HG02970 (cell line): Measurements from ENCODE around the gene DOK5.
"Not testable (repeated sequence)": the region's sequence is repeated elsewhere in the genome, so short reads cannot be mapped to it uniquely, and the experiment has no call there.

Source experiments
- ATAC-seq: cut with Tn5 transposase; IDR thresholded peaks from one replicate; pipeline ENCODE4 v1.9.1; 2021; ENCODE audit warnings: mild to moderate bottlenecking, moderate library complexity, moderate number of reproducible peaks; ENCODE audit not compliant: unreplicated experiment, low FRiP score

DOK5 gene

GRCh38 chr20:54469952-54470351 is 5.4 kb upstream of the DOK5 start:
- ATAC-seq, result no peak

GRCh38 chr20:54470697-54471096 is 4.7 kb upstream of the DOK5 start:
- no peak for ATAC-seq

- no peak for ATAC-seq
Measured at GRCh38 chr20:54472607-54473006, 2.8 kb upstream of the DOK5 start.

GRCh38 chr20:54473340-54473739 is 2.1 kb upstream of the DOK5 start:
- no peak for ATAC-seq

- no peak for ATAC-seq
Measured at GRCh38 chr20:54474046-54474445, 1.3 kb upstream of the DOK5 start.

- ATAC-seq, result no peak
Measured at GRCh38 chr20:54474866-54475265, 527 bp upstream of the DOK5 start.

- no peak for ATAC-seq
Measured at GRCh38 chr20:54476169-54477009, 996 bp downstream of the DOK5 start.

GRCh38 chr20:54477191-54477955 is 2.0 kb downstream of the DOK5 start:
- ATAC-seq, result no peak

GRCh38 chr20:54479138-54479906 is 3.9 kb downstream of the DOK5 start:
- ATAC-seq, result no peak

GRCh38 chr20:54479937-54480336 is 4.5 kb downstream of the DOK5 start:
- not testable (repeated sequence) for ATAC-seq

GRCh38 chr20:54481442-54481841 is 6.0 kb downstream of the DOK5 start:
- ATAC-seq, result no peak

- ATAC-seq, result no peak
Measured at GRCh38 chr20:54485631-54486030, 10.2 kb downstream of the DOK5 start.

GRCh38 chr20:54486585-54486984 is 11.2 kb downstream of the DOK5 start:
- no peak for ATAC-seq

- ATAC-seq, result no peak
Measured at GRCh38 chr20:54488442-54488841, 13.0 kb downstream of the DOK5 start.

GRCh38 chr20:54491506-54491905 is 16.1 kb downstream of the DOK5 start:
- no peak for ATAC-seq

GRCh38 chr20:54494303-54495006 is 19.1 kb downstream of the DOK5 start:
- no peak for ATAC-seq

- no peak for ATAC-seq
Measured at GRCh38 chr20:54497931-54498718, 22.7 kb downstream of the DOK5 start.

- ATAC-seq, result no peak
Measured at GRCh38 chr20:54499111-54499510, 23.7 kb downstream of the DOK5 start.

- no peak for ATAC-seq
Measured at GRCh38 chr20:54502179-54502578, 26.8 kb downstream of the DOK5 start.

GRCh38 chr20:54506643-54507042 is 31.2 kb downstream of the DOK5 start:
- ATAC-seq, result no peak
